Right ventricle myocardium inferior (tissue), 1 donor: ENCODE results near the gene RYK. TPM values are rescaled to one million over a fixed set of nuclear protein-coding genes. Genes with fewer than 3 reads are reported as not detected.
"Not testable (repeated sequence)": the region's sequence is repeated elsewhere in the genome, so short reads cannot be mapped to it uniquely, and the experiment has no call there.

Experiments used
- ATAC-seq: fragments of 200-7000 bp; cut with Tn5 transposase; one replicate; pipeline ENCODE4 v1.9.1; 2020; ENCODE audit warnings: mild to moderate bottlenecking, moderate library complexity
- DNase-seq: peaks from one replicate; pipeline ENCODE4 v3.0.0; 2021; ENCODE audit errors: missing footprints
- intact Hi-C: fragments of 100-400 bp; cut with DNase I; formaldehyde crosslinking; loops from one replicate; pipeline ENCODE4 v1.11.0; 2022
- long read RNA-seq: library from polyadenylated mRNA; unstranded; transcript quantifications from one replicate; pipeline ENCODE4 v2.0.0, GENCODE V29; 2021
- total RNA-seq: library from RNA; stranded (reverse); fragmentation: NEBNext Ultra II Directional; extraction: Animal tissue kit (Norgen Biotek cat#: 25700); gene quantifications from one replicate; pipeline ENCODE4 v1.2.1, GENCODE V29; 2021
- donor health status: DM: no; HTN: yes; CAD: no; lungs with severe emphysema.

The RYK gene
- total RNA-seq: 40.6 TPM
- long read RNA-seq, transcript RYK-209 (15 exons, 2,934 nt): minor isoform, 15 of 49 reads
- long read RNA-seq, transcript RYK-201 (15 exons, 2,667 nt): major isoform, 26 of 49 reads
- long read RNA-seq, partial matches to known transcripts: 0 of 49 reads
- long read RNA-seq, other reads (novel, unspliced or antisense): 8 of 49 reads

DNA sequence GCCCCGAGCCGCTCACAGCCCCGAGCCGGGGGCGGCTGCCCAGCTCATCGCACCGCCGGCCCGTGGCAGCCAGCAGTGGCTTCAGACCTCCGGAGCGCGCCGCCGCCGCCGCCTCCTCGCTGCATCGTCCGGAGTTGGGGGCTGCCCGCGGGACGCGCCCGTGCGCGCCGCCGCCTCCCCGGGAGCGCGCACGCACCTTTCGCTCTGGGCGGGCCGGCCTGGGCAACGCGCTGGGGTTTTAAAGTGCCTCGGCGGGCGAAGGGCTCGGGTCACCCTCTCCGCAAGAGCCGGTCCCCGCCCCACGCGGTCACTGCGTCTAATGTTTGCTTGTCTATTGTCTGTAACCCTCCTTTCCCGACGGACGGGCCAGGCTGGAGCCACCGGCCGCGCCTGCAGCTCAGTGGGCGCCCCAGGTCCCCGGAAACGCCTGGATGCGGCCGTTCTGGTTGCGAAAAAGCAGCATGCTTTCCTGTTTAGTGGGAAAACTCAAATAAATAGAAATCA lies at the start of gene RYK:
Gene RYK, minus strand, starts transcription at position 143 of the 504 bp plus-strand sequence. CDS start 205 bp downstream, outside the sequence.
- peak; percentile 96 for ATAC-seq
- intact Hi-C loops: loop anchor here (5.0 kb wide), 1 partner anchor 127 kb away; no protein-coding TSS in a partner anchor
- peak; percentile 92 for DNase-seq

DNA sequence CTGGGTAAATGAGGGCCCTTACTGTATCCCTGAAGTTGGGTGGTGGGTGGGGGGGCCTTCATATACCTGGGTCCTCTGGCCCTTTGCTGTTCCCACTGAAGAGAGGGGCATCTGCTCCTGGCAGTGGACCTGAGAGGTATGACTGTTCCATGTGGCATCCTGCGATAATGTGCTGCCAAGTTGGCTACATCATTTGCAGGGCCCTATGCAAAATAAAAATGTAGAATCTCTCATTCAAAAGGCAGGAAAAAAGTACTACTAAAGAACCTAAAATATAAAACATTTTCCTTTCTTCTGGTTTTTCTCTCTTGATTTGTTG lies 49.2 kb upstream of the RYK start:
- ATAC-seq (no peak), DNase-seq (no peak)
- intact Hi-C loops: loop anchor here (1.0 kb wide), 1 partner anchor 87 kb away; no protein-coding TSS in a partner anchor

- ATAC-seq (no peak), DNase-seq (no peak)
- intact Hi-C loops: loop anchor here (1.0 kb wide), 1 partner anchor 86 kb away; no protein-coding TSS in a partner anchor
Measured at GRCh38 chr3:134299185-134299887, 48.7 kb upstream of the RYK start.

GRCh38 chr3:134298249-134298648 lies 47.6 kb upstream of the RYK start:
- DNase-seq (no peak), ATAC-seq (no peak)
- intact Hi-C loops: no loop called here

GRCh38 chr3:134296616-134297015 lies 46.0 kb upstream of the RYK start:
- ATAC-seq: no peak
- intact Hi-C loops: no loop called here
- DNase-seq: no peak

DNA sequence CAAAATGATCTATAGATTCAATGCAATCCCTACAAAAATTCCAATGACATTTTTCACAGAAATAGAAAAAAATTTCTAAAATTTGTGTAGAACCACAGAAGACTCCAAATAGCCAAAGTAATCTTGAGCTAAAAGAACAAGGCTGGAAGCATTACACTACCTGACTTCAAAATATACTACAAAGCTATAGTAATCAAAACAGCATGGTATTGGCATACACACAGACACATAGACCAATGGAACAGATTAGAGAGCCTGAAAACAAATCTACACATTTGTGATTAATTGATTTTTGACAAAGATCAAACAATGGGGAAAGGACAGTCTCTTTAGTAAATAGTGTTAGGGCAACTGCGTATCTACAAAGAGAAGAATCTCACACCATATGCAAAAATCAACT lies 45.3 kb upstream of the RYK start:
- intact Hi-C loops: no loop called here
- no peak for DNase-seq
- no peak for ATAC-seq

DNA sequence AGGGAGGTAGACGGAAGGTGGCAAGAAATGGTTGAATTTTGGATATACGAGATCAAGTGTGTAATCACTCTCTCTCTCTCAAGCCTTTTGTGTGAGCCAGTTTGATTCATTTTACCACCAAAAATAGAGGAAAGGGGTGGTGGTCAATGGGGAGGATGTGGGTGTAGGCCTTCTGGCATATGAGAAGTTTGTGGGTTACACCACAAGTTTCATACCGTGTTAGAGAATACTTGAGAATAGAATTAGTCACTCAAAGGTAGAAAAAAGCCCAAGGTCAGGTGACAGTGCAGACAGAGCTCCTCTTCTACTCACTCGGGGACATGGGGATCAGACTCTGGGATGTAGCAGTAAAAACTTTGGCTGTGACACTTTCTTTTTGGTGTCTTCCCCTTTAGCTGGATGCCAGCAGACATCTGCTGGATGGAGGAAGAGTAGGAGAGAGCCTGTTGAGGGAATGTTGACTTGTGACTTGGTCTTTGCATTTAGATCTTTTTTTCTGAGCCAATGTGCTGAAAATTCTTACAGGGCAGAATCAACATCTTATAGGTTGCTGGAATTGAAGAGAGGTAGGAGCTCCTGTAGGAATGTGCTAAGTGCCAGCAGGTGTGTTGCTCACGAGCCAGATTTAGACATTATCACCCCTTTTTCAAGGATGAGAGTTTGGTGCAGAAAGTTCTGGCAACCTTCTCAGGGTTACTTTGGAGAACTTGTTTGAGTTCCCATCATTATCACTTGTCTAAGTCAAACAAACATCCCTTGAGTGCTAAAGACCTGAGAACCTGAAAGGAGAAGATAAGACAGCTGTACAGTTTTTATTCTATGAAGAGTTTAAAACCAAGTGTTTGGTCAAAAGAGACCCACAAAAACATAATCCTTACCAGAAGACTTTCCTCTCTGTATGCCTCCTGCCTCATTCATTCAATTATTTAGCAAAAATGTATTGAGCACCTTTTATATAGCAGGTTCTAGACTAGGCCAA lies 43.9 kb upstream of the RYK start:
- DNase-seq (no peak), ATAC-seq (no peak)
- intact Hi-C loops: no loop called here

DNA sequence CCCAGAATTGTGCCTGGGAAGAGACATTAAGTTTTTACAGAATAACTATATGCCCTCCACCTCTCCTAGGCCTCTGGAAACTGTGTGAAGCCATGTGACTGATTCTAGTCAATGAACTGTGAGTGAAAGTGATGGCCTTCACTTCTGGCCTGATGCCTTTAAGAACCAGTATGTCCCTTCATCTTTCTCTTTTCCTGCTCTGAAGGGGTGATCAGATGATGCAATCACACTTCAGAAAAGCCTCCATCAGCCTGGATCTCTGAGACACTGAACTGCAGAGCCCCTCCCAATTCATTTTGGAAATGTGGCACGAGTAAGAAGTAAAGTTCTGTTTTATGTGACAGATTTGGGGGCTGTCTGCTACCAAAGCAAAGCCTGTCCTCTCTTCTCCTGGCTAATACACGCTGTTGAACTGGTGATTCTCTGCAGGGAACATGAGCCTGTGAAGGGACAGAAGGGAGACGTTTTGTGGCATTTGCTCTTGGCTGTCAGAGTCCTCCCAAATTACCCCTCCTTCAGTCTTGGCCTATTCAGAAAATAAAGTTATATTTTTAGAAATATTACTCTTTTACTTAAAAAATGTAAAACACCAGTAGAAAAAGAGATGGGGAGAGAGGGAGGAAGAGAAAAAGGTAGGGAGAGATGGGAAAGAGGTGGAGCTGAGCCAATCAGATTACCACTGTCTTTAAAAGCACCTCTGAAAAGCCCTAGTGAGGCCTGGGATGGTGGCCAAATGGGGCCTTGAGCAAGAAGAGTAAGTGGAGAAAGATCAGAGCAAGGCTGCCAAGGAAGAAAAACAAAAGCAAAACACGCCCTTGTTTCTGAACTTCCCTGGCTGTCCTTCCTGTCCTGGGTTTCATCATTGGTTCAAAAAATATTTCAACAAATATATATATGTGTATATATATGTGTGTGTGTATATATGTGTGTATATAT lies 40.9 kb upstream of the RYK start:
- intact Hi-C loops: no loop called here

GRCh38 chr3:134287512-134287911 lies 36.9 kb upstream of the RYK start:
- intact Hi-C loops: no loop called here
- no peak for ATAC-seq
- DNase-seq: no peak

More for the DNA sequence above, 40.9 kb upstream of the RYK start:
- ATAC-seq: peak; percentile 91
- DNase-seq: peak; percentile 90

DNA sequence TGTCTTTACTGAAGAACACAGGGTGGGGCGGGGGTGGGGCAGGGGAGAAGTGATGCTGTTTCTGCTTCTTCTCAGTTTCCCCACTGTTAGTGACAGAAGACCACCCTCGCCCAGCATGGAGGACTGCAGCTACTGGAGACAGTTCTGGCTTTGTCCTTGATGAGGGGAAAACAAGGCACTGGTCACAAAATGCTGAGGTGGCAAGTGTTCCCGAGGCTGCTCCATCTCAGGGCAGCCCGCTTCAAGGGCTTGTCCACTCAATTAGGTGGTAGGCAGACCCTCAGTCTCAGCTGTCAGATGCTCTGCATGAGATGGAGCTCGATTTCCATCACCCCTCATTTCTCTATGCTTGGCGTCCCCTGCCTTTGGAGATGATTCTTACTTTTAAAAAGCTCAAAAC lies 33.8 kb upstream of the RYK start:
- ATAC-seq: no peak
- intact Hi-C loops: no loop called here
- no peak for DNase-seq

DNA sequence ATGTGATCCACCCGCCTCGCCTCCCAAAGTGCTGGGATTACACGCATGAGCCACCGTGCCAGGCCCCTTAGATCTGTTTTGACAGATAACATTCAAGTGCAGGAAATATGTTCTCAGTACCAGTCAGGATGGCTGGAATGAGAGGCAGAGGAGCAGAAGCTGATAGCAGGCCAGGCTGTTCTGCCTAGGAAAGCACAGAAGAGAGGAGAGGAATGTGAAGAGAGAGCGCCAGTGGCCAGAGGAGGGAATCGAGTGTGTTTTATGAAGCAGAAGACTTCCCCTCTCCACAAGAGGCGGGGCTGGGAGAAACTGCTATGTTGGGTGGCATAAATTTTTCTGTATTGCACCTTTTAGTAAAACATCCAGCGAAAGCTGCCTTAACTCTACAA lies 32.0 kb upstream of the RYK start:
- DNase-seq: no peak
- no peak for ATAC-seq
- intact Hi-C loops: no loop called here

DNA sequence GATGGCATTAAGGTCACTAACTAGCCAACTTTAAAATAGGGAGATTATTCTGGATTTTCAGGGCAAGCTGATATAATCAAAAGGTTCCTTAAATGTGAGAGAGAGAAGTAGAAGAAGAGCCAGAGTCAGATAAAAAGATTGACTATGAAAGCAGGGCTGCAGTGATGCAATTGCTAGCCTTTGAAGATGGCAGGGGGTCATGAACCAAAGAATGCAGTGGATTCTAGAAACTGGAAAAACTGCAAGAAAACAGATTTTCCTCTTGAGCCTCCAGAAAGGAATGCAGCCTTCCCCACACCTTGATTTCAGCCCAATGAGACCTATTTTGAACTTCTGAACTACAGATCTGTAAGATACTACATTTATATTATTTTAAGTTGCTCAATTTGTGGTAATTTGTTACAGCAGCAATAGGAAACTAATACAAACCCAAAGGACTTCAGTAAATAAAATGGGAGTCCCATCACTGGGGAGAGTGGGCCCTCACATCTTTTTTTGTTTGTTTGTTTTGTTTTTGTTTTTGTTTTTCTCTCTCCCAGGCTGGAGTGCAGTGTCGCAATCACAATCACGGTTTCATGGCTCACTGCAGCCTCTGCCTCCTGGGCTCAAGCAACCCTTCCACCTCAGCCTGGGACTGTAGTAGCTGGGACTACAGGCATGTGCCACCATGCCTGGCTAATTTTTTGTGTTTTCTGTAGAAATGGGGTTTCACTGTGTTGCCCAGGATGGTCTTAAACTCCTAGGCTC lies 31.4 kb upstream of the RYK start:
- no peak for DNase-seq
- ATAC-seq: no peak
- intact Hi-C loops: no loop called here

DNA sequence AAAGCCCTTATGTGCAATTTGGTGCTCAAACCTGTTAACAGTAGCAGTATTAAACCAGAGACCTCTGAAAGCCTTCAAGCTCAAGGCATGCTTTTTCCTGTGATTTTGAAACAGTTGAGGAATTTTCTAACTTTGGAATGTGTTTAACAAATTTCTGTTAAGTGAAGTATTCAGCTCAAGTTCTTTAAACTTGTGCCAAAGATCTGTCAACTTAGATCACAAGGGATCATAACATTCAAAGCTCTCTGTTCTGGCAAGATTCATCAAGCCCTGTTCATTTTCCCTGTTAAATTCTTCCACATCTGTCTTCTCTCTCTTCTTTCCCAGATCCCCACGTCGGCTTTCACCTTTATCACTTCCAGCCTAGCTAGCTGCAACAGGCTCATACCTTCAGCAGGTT lies 28.8 kb upstream of the RYK start:
- intact Hi-C loops: no loop called here
- DNase-seq: no peak
- no peak for ATAC-seq

GRCh38 chr3:134277066-134277660 lies 26.5 kb upstream of the RYK start:
- intact Hi-C loops: no loop called here
- DNase-seq (no peak), ATAC-seq (no peak)

- no peak for DNase-seq
- intact Hi-C loops: no loop called here
- no peak for ATAC-seq
Measured at GRCh38 chr3:134276086-134276485, 25.4 kb upstream of the RYK start.

DNA sequence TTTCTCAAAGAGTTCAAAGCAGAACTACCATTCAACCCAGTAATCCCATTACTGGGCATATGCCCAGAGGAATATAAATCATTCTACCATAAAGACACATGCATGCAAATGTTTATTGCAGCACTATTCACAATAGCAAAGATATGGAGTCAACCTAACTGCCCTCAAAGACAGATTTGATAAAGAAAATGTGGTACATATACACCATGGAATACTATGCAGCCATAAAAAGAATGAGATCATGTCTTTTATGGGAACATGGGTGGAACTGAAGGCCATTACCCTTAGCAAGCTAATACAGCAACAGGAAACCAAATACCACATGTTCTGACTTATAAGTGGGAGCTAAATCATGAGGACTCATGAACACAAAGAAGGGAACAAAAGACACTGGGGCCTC lies 24.5 kb upstream of the RYK start:
- intact Hi-C loops, ATAC-seq, DNase-seq: not testable (repeated sequence)

GRCh38 chr3:134274571-134274970 lies 23.9 kb upstream of the RYK start:
- intact Hi-C loops: no loop called here
- DNase-seq (no peak), ATAC-seq (no peak)
